ENCODE results near the gene KIRREL2.
"Not testable (repeated sequence)": the region's sequence is repeated elsewhere in the genome, so short reads cannot be mapped to it uniquely, and the experiment has no call there.

Gene KIRREL2

GRCh38 chr19:35856546-35857149, at the start of gene KIRREL2:
TSS of gene KIRREL2 (plus strand) at chr19:35856911. CDS start at chr19:35857120, 209 bp downstream.
- DNase-seq (ENCODE audit: low spot score) = no peak

GRCh38 chr19:35807633-35808032, 49.1 kb upstream of the KIRREL2 start:
- DNase-seq (ENCODE audit: low spot score) = no peak

DNA sequence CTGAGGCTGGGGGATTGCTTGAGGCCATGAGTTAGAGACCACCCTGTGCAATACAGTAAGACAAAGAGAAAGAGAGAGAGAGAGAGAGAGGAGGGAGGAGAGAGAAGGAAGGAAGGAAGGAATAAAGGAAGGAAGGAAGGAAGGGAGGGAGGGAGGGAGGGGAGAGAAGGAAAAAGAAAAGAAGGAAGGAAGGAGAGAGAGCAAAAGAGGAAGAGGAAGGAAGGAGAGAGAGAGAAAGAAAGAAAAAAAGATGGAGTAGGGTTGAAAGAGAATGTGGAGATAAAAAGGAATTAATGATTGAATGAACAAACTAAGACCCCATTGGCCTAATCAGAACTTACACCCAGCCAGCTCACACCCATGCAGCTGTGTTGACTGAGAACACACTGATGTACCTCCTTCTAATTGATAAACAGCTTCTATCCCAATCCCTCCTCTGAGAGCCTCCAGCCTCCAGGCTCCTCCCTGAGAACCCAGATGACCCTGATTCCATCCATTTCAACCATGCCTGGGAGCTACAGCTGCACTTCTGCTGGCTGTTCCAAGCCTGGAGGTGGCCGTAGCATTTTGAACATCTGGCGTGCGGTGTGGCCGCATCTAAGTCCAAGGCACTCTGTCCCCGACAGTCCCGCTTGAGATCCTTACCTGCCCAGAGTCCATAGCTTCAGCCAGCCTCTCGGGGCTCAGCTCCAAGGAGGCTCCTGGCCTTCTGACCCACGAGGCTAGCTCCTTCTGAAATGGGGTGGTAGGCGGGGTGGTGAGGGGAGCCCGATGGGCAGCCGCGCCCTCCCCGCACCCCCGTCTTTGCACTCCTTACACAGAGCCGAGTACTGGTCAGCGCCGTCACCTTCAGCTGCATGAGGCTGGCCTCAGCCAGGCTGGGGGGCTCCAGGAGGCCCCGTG, 45.1 kb upstream of the KIRREL2 start:
- DNase-seq (ENCODE audit: low spot score) = no peak

- no peak for DNase-seq (ENCODE audit: low spot score)
Observed at GRCh38 chr19:35812220-35813042, 44.3 kb upstream of the KIRREL2 start, which contains the start of gene PRODH2. TSS of gene PRODH2 (minus strand) at chr19:35812845. CDS start at chr19:35812805, 40 bp downstream.

DNA sequence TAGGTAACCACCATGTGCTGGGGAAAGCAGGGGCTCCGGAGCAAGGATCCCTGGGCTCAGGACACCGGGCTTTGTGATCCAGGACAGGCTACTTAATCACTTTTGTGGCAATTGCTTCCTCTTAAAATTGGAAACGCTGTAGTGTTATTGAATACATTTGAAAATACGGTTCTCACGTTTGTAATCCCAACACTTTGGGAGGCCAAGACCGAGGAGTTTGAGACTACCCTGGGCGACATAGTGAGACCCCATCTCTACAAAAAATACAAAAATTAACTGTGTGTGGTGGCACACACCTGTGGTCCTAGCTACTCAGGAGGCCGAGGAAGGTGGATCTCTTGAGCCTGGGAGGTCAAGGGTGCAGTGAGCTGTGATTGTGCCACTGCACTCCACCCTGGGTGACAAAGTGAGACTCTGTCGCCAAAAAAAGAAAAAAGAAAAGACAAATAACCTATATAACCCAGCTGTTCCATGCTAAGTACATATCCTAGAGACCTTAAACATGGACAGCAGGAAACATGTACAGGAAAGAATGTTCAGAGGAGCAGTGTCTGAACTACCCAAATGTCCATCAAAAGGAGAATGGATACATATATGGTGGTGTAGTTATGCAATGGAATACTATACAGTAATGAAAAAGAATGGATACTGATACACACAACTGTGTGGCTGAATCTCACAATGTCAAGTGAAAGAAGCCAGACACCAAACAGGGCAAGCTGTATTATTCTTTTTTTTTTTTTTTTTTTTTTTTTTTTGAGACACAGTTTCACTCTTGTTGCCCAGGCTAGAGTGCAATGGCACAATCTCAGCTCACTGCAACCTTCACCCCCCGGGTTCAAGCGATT, 43.4 kb upstream of the KIRREL2 start:
- DNase-seq (ENCODE audit: low spot score) = no peak

DNA sequence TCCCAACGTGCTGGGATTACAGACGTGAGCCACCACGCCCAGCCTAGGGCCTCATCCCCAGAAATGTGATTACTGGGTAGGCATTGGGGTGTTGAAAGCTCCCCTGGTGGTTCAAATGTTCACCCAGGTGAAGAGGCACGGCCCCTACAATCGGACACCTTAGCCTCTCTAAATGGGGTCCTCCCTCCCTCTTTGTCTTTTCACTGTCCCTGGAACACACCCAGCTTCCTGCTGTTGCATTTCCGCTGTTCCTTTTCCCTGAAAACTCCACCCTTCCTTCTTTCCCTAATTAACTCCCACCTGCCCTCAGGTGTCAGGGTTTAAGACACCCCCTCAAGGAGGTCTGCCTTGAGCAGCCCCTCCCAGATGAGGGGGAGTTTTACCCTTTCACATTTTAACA, 40.4 kb upstream of the KIRREL2 start:
- DNase-seq (ENCODE audit: low spot score) = no peak

DNA sequence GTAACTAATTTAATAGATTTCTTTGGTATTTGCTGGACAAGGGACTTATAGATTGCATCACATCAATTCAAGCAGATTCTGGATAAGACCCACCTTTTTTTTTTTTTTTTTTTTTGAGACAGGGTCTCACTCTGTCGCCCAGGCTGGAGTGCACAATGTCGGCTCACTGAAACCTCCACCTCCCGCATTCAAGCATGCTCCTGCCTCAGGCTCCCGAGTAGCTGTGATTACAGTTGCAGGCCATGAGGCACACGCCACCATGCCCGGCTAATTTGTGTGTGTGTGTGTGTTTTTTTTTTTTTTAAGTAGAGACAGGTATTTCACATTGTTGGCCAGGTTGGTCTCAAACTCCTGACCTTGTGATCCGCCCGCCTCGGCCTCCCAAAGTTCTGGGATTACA, 39.9 kb upstream of the KIRREL2 start:
- no peak for DNase-seq (ENCODE audit: low spot score)

- DNase-seq (ENCODE audit: low spot score) = no peak
Observed at GRCh38 chr19:35818445-35818844, 38.3 kb upstream of the KIRREL2 start.

DNA sequence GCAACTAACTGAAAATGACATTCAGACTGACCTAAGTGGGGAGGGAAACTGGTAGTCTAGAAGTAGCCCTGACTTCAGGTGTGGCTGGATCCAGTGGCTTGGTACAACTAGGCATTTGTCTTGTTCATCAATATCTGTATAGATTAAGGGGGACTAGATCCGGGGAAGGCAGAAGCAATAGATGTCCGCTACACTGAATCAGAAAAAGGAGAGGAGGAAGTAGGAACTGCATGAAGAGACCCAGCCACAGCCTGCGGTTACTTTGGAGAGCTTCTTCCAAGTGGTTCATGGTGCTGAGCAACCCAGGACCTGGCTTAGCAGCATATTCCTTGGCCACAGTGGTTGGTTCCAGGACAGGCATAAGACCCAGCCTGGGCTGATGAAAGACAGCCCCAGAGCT, 34.1 kb upstream of the KIRREL2 start:
- no peak for DNase-seq (ENCODE audit: low spot score)

- no peak for DNase-seq (ENCODE audit: low spot score)
Observed at GRCh38 chr19:35824150-35824549, 32.6 kb upstream of the KIRREL2 start.

DNA sequence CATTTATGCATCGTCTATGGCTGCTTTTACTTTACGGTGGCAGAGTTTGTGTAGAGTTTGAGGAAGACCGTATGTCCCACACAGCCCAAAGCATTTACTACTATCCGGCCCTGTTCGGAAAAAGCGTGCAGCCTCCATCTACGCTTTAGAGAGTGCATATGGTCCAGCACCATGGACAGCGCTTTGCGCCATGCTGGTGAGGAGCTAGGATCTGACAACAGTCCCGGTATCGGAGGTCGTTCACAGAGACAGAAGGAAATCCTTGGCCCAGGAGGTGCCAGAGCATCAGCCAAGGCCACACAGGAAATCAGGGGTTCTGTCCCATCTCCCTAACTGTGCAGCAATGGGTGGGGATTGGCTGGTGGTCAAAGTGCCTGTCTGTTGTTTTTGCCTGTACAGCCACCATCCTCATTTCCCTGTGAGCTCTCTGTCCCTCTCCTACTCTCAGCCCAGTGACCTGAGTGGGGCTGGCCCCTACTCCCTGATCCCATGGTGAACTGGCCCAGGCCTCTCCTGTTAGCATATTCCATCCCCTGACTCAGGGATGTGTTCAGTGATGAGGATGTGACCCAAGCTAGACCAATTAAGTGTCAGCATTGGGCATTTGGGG, 27.9 kb upstream of the KIRREL2 start:
- DNase-seq (ENCODE audit: low spot score) = peak; percentile 78

- no peak for DNase-seq (ENCODE audit: low spot score)
Observed at GRCh38 chr19:35830986-35831385, 25.7 kb upstream of the KIRREL2 start.

DNA sequence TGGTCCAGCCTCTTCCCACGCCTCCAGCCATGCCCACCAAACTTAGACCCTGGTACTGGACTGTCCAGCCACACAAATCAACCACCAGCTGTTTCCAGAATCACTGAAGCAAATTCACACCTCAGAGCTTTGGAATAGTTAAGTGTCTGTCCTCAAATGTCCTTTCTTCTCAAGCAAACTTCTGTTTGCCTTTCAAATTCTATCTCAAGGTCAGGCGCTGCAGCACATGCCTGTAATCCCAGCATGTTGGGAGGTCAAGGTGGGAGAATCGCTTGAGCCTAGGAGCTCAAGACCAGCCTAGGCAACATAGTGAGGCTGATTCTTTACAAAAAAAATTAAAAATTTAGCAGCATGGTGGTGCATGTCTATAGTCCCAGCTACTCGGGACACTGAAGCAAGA, 24.7 kb upstream of the KIRREL2 start:
- no peak for DNase-seq (ENCODE audit: low spot score)

DNA sequence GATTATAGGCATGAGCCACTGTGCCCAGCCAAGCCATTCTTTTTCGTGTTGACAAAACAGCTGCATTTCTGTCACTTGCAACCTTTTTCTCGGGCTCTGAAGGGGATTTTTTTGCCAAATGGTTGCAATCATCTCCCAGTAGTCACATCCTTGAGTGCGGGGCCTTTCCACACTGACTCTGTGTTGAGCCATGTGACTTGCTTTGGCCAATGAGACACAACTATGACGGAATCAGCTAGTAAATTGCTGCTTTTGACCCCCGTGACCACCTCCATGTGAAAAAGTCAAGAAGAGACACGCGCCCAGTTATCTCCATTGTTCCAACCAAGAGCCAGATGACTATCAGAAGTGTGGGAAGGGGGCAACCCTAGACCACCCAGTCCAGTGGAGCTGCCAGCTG, 22.7 kb upstream of the KIRREL2 start:
- DNase-seq (ENCODE audit: low spot score) = no peak

- DNase-seq (ENCODE audit: low spot score) = not testable (repeated sequence)
Observed at GRCh38 chr19:35836096-35836495, 20.6 kb upstream of the KIRREL2 start.

- DNase-seq (ENCODE audit: low spot score) = no peak
Observed at GRCh38 chr19:35841961-35842595, 14.6 kb upstream of the KIRREL2 start.

DNA sequence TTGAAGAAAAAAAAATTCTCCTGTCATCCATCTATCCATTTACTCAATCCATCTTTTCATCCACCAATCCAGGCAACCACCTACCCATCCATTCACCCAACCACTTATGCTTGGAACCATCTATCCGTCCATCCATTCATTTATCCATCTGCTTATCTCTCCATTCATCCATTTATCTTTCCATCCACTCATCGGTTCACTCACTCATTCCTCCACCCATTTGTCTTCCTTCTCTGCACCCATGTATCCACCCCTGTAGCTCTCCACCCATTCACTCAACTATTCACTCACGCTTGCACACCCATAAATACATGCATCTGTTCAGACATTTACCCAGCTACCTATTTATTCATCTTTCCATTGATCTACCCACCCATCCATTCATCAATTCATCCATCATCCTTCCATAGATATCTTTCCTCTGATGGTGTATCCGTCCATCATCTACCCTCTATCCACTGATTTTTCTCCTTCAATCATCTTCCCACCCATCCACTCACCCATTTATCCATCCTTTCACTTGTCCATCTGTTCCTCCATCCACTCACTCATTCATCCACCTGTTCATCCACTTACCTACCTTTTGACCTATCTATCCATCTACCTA, 13.9 kb upstream of the KIRREL2 start:
- no peak for DNase-seq (ENCODE audit: low spot score)

DNA sequence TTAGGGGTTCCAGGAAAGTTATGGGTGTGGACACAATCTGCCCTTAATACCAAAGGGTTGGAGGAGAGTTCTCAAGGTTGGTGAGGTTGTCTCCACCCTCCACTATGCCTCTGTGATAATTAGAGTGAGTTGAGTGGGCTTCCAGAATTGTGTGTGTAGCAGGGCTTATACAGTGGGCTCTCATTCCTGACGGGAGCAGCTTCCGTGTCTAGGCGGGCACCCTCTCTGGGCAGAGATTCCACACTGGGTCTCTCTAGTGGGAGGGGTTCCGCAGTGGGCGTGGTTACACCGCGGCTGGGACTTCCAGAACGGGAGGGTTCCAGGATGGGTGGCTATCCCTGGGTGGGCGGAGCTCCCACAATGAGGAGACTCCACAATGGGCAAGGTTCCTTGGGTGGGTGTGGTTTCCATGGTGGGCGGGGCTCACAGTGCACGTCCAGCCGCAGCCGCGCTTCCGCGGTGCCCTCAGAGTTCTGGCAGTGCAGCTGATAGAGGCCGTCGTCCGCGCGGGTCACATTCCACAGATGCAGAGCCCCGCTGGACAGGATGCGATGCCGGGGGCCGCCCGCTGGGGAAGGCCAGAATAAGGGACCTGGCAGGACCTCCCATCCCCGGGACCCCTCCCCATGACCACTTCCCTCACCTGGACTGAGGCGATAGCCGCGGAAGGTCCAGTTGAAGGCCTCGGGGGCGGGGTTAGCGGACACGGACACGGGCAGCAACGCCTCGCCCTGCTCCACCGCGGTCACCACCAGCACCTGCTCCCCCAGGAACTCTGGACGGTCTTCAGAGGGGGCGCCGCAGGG, 12.8 kb upstream of the KIRREL2 start:
- DNase-seq (ENCODE audit: low spot score) = no peak

GRCh38 chr19:35844482-35845214, 12.1 kb upstream of the KIRREL2 start:
- DNase-seq (ENCODE audit: low spot score) = no peak

Data from AG08396 (cell line).